Measurements from ENCODE around the gene NTRK2. TPM values are rescaled to one million over a fixed set of nuclear protein-coding genes. Genes with fewer than 3 reads are reported as not detected.

Gene NTRK2
- total RNA-seq, 6 donors from 2014 or later: 0.30 to 16.8 (median 2.6) TPM

- ATAC-seq (ENCODE audit: low FRiP score in 2 of 2) (no peak), DNase-seq (no peak)
- H3K27me3 ChIP-seq: no peaks in the 10 kb centered on the region
- H3K4me1 ChIP-seq: no peaks in the 10 kb centered on the region
- H3K36me3 ChIP-seq: no peaks in the 10 kb centered on the region
- TF ChIP-seq POLR2A (IDR thresholded peaks at IDR 0.05) (no peak), POLR2AphosphoS5 (IDR thresholded peaks at IDR 0.05) (no peak), EP300 (IDR thresholded peaks at IDR 0.05) (no peak), CTCF (IDR thresholded peaks at IDR 0.05) (no peak)
- H3K4me3 ChIP-seq: no peak overlapping the region
- peaks cover 0 to 8% (median 0%) of the 10 kb centered on the region in 4 donors for H3K9me3 ChIP-seq
- H3K27ac ChIP-seq: no peak overlapping the region
- WGBS, 2 donors: 70 to 92% methylated on average over 3 of the region's 3 CpGs
These were observed 335.4 kb downstream of the NTRK2 start for GRCh38 chr9:85004818-85005413.

- Histone ChIP-seq H3K36me3 (no peaks in the 10 kb centered on the region), H3K9me3 (no peaks in the 10 kb centered on the region), H3K27ac (no peak overlapping the region), H3K27me3 (no peaks in the 10 kb centered on the region), H3K4me3 (no peak overlapping the region), H3K4me1 (no peaks in the 10 kb centered on the region)
- WGBS, 2 donors: 86 to 94% methylated on average over 1 of the region's 1 CpG
- TF ChIP-seq POLR2A (IDR thresholded peaks at IDR 0.05): no peak
- TF ChIP-seq CTCF (IDR thresholded peaks at IDR 0.05): no peak
- no peak for TF ChIP-seq POLR2AphosphoS5 (IDR thresholded peaks at IDR 0.05)
- TF ChIP-seq EP300 (IDR thresholded peaks at IDR 0.05): no peak
- no peak for ATAC-seq (ENCODE audit: low FRiP score in 2 of 2)
- DNase-seq: no peak
These were observed 338.2 kb downstream of the NTRK2 start for GRCh38 chr9:85007748-85008147.

- H3K4me1 ChIP-seq: no peaks in the 10 kb centered on the region
- no peaks in the 10 kb centered on the region for H3K27me3 ChIP-seq
- H3K4me3 ChIP-seq: no peak overlapping the region
- H3K9me3 ChIP-seq: no peaks in the 10 kb centered on the region
- 85 to 96% methylated on average over 3 of the region's 3 CpGs for WGBS, 2 donors
- H3K36me3 ChIP-seq: no peaks in the 10 kb centered on the region
- no peak for TF ChIP-seq CTCF (IDR thresholded peaks at IDR 0.05)
- no peak for TF ChIP-seq POLR2AphosphoS5 (IDR thresholded peaks at IDR 0.05)
- no peak for TF ChIP-seq POLR2A (IDR thresholded peaks at IDR 0.05)
- TF ChIP-seq EP300 (IDR thresholded peaks at IDR 0.05): no peak
- no peak for DNase-seq
- no peak for ATAC-seq (ENCODE audit: low FRiP score in 2 of 2)
- no peak overlapping the region for H3K27ac ChIP-seq
These were observed 338.7 kb downstream of the NTRK2 start for GRCh38 chr9:85008215-85008614.

GRCh38 chr9:85009251-85009650, 339.7 kb downstream of the NTRK2 start:
- 54 to 82% methylated on average over 1 of the region's 1 CpG for WGBS, 2 donors
- TF ChIP-seq POLR2A (IDR thresholded peaks at IDR 0.05): no peak
- TF ChIP-seq CTCF (IDR thresholded peaks at IDR 0.05): no peak
- TF ChIP-seq EP300 (IDR thresholded peaks at IDR 0.05): no peak
- TF ChIP-seq POLR2AphosphoS5 (IDR thresholded peaks at IDR 0.05): no peak
- Histone ChIP-seq H3K4me3 (no peak overlapping the region), H3K9me3 (no peaks in the 10 kb centered on the region), H3K36me3 (no peaks in the 10 kb centered on the region), H3K27me3 (no peaks in the 10 kb centered on the region), H3K4me1 (no peaks in the 10 kb centered on the region), H3K27ac (no peak overlapping the region)
- ATAC-seq (ENCODE audit: low FRiP score in 2 of 2): no peak
- no peak for DNase-seq

GRCh38 chr9:85013703-85014102, 344.2 kb downstream of the NTRK2 start:
- Histone ChIP-seq H3K9me3 (no peaks in the 10 kb centered on the region), H3K36me3 (no peaks in the 10 kb centered on the region), H3K27me3 (no peaks in the 10 kb centered on the region), H3K4me3 (no peak overlapping the region), H3K27ac (no peak overlapping the region), H3K4me1 (no peaks in the 10 kb centered on the region)
- DNase-seq (no peak), ATAC-seq (ENCODE audit: low FRiP score in 2 of 2) (no peak)
- no peak for TF ChIP-seq POLR2A (IDR thresholded peaks at IDR 0.05)
- no peak for TF ChIP-seq POLR2AphosphoS5 (IDR thresholded peaks at IDR 0.05)
- TF ChIP-seq EP300 (IDR thresholded peaks at IDR 0.05): no peak
- TF ChIP-seq CTCF (IDR thresholded peaks at IDR 0.05): no peak
- WGBS, 2 donors: 70 to 94% methylated on average over 1 of the region's 1 CpG

Data from upper lobe of left lung (tissue), 6 donors.